HG03175 (cell line): ENCODE results near the gene MFSD8.
"Not testable (repeated sequence)": the region's sequence is repeated elsewhere in the genome, so short reads cannot be mapped to it uniquely, and the experiment has no call there.

Experiments
- ATAC-seq: cut with Tn5 transposase; IDR thresholded peaks from one replicate; pipeline ENCODE4 v1.9.1; 2021; ENCODE audit warnings: mild to moderate bottlenecking, moderate library complexity; ENCODE audit not compliant: unreplicated experiment

The MFSD8 gene

DNA sequence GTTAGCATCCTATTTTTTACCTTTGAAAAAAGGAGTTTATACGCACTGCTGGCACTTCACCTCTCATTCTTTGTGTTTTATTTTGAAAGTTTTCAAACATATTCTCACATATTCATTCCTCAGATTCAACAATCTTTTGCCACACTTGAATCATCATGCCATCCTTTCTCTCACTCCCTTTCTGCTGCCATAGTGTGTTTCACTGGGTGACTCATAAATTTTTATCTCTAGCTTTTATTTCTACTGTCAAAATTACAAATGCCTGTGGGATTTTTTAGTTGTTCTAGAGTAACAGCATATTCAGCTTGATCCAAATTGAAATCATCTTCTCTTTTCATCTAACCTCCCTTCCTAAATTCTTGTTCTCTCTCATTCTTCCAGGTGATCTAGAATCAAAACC, 28.0 kb downstream of the MFSD8 start:
- ATAC-seq = no peak

GRCh38 chr4:127931836-127932235, 33.1 kb downstream of the MFSD8 start:
- not testable (repeated sequence) for ATAC-seq

DNA sequence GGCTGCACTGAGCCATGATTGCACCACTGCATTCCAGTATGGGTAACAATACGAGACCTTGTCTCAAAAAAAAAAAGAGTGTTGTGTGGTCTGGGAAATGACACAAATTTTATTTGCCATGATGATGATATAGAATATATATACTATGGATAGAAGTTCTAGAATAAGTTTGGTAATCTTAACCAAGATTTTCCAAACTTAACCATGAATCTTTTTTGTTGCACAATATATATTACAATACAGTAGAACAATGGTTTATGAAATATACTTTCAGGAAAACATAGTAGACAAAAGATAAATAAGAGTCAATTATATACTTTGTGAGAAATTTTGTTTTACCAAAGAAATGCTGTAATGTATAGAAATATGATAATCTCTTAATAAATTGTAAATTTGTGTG, 34.8 kb downstream of the MFSD8 start:
- no peak for ATAC-seq

DNA sequence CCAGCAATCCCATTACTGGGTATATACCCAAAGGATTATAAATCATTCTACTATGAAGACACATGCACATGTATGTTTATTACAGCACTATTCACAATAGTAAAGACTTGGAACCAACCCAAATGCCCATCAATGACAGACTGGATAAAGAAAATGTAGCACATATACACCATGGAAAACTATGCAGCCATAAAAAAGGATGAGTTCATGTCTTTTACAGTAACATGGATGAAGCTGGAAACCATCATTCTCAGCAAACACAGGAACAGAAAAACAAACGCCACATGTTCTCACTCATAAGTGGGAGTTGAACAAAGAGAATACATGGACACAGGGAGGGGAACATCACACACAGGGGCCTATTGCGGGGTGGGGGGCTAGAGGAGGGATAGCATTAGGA, 39.3 kb downstream of the MFSD8 start:
- ATAC-seq = not testable (repeated sequence)

DNA sequence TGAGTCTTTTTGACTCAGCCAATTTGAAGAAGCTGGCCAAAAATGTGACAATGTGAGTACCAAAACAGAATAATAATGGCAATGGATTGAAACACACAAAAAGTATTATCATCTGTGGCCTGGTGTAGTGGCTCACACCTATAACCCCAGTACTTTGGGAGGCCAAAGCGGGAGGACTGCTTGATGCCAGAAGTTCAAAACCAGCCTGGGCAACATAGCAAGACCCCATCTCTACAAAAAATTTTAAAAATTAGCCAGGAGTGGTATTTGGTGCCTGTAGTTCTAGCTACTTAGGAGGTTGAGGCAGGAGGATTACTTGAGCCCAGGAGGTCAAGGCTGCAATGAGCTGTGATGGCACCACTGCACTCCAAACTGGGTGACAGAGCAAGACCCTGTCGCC, 42.7 kb downstream of the MFSD8 start:
- no peak for ATAC-seq

GRCh38 chr4:127920521-127920920, 44.5 kb downstream of the MFSD8 start:
- ATAC-seq = no peak

DNA sequence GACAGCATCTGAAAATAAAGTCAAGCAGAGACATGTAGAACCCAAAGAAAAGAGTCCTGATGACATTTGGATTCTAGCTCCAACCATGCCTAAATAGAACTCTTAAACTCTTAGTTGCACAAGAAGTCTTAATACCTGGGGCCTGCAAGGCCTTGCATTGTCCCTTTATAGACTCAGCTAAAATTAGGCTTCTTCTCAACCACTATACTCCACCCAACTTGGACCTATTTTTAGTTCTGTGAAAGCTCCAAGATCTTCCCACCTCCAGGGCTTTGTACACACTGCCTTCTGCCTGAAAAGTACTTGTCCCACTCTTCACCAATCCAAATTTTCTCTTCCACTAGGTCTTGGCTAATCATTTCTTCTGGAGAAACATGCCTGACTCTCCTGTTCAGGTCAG, 47.8 kb downstream of the MFSD8 start:
- ATAC-seq = no peak

DNA sequence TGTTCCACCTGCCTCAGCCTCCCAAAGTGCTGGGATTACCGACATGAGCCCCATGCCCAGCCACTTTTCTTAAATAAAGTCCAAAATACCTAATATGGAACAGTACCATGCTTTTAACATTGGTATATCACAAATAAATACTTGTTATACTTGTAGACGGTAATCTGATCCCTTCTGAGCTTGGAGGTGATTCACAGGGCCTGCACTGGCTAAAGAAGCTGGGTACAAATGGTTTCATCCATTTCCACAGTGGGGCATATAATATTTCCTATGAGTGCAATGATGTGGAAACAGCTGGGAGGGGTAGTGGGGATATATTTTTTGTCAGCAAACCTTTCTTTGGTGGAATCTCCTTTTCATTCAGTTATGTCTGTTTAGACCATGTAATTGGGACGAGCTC, 48.5 kb downstream of the MFSD8 start:
- no peak for ATAC-seq

GRCh38 chr4:127905029-127905428, 59.9 kb downstream of the MFSD8 start:
- ATAC-seq = no peak

DNA sequence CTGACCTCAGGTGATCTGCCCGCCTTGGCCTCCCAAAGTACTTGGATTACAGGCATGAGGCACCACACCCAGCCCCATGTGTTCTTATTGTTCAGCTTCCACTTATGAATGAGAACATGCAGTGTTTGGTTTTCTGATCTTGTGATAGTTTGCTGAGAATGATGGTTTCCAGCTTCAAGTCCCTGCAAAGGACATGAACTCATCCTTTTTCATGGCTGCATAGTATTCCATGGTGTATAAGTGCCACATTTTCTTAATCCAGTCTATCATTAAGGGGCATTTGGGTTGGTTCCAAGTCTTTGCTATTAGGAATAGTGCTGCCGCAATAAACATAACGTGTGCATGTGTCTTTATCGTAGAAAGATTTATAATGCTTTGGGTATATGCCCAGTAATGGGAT, 65.3 kb downstream of the MFSD8 start:
- ATAC-seq = not testable (repeated sequence)

- no peak for ATAC-seq
These were observed 68.4 kb downstream of the MFSD8 start for GRCh38 chr4:127896528-127896927.

- ATAC-seq = no peak
These were observed 68.9 kb downstream of the MFSD8 start for GRCh38 chr4:127896069-127896468.

DNA sequence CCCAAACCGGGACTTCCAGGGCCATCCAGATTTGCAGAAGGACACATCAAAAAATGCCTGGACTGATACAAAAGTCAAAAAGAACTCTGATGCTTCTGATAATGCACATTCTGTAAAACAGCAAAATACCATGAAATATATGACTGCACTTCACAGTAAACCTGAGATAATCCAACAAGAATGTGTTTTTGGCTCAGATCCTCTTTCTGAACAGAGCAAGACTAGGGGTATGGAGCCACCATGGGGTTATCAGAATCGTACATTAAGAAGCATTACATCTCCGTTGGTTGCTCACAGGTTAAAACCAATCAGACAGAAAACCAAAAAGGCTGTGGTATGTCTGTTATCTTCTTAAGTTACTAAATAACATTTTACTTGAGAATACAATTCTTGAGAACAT, 75.1 kb downstream of the MFSD8 start:
- ATAC-seq = no peak

- ATAC-seq = no peak
These were observed 76.4 kb downstream of the MFSD8 start for GRCh38 chr4:127888559-127888958.

DNA sequence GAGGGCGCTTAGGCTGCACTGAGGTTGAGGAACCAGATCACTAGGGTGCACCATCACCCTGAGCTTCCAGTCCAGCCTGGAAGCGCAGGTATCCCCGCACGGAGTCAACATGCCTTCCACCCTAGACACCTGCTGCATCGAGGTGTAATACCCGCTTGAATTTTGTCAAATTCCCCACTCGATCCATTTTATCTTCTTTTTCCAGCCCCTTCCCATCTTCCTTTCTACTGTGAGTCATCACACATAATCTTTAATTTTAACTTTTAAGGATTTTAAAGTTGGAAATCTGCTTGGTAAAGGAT, 83.5 kb downstream of the MFSD8 start:
- ATAC-seq = peak; percentile 35

DNA sequence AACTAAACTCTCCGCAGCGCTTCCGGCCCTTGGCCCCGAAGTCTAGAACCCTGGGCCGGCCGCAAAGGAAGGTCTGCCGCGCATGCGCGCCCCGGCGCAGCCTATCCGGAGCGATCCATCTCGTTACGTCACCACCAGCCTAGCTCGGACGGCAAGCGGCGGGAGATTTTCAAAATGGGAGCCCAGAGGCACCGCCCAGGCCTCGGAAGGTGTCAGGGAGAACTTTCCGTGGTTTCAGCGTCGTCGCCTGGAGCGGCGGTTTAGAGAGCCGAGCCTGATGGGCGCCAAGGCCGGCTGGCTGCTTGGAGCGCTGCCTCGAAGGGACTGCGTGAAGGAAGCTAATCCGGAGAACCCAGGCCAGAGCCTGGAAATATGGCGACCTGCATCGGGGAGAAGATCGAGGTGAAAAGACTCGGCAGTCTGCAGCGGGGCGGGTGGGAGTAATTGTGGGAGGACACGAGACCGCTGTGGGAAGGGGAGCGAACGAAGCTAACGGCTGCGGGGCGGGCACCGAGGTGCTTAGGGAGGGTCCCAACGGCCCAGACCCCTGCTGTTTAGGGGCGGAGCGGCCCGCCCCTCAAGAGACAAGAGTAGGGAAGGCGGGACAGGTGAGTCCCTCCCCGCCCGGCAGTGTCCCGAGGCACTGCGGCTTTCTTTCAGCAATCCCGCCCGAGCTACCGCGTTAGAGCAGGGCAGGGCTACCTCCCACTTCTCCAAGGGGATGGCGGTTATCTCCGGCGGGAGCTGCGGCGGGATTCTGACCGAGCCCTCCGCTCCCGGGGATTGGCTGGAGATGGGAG, 84.0 kb downstream of the MFSD8 start, which contains the start of gene PLK4:
Gene PLK4 (plus strand): TSS at position 131 of the 800 bp plus-strand sequence. CDS start 242 bp downstream, at position 373.
- ATAC-seq = peak; percentile 95

- ATAC-seq = no peak
These were observed 89.2 kb downstream of the MFSD8 start for GRCh38 chr4:127875791-127876190.

DNA sequence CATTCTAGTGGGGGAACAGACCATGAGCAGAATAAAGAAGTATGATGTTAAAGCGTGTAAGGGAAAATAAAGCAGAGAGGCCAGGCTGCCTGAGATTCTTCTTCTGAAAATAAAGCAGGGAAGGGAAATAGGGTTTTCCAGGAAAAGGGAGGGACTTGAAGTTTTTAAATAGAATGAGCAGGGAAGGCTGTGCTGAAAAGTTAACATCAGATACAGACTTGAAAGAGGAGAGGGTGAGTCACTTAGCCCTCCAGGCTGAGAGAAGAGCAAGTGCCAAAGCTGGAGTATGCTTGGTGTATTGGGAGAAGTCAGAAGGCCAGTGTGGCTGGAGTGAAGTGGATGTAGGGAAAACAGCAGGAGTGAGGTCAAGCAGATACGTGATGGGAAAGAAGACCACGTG, 94.3 kb downstream of the MFSD8 start:
- no peak for ATAC-seq

DNA sequence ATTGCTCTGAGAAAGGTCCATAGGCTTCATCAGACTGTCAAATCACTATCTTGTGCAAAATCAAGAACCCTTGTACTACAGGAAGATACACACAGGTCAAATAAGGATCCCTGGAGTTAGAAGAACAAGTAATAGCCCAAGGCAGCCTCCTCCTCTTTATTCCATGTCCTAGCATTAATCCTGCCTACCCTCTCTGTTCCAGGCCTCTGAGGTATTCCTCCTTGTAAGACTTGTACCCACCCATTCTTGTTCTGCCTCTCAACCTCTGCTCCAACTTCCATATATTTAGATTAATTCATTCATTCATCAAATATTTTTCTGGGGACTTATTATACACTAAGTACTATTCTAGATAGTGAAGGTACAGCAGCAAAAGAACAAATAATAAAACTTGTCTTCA, 94.7 kb downstream of the MFSD8 start:
- no peak for ATAC-seq

- ATAC-seq = no peak
These were observed 96.8 kb downstream of the MFSD8 start for GRCh38 chr4:127868196-127868595.
